ENCODE measurements around the gene MARCHF2. TPM values are rescaled to one million over a fixed set of nuclear protein-coding genes. Genes with fewer than 3 reads are reported as not detected.
A peak's percentile ranks its signal among the peaks of the same experiment; 100 is the strongest.

Gene MARCHF2
- total and polyA plus RNA-seq, 9 of the 15 experiments (the other 6 are each of a cell fraction or from before 2014, with no cell fraction given): 0.39 to 6.4 (median 2.2) TPM

GRCh38 chr19:8459520-8460270 is 46.6 kb downstream of the MARCHF2 start:
- intact Hi-C loops (cut with micrococcal nuclease): no loop called here
- FAIRE-seq: peak; percentile 26
- Histone ChIP-seq H3K9ac (ENCODE audit: insufficient read depth in 1 of 2, low read depth in 2 of 2, low read length in 2 of 2) (no peak overlapping the region), H3K4me3 (no peak overlapping the region), H3K36me3 (ENCODE audit: control insufficient read depth, insufficient read depth, low read length) (peaks cover 100% of the 10 kb centered on the region), H3K27ac (ENCODE audit: extremely low read depth, low read depth, low read length) (no peak overlapping the region), H3K27me3 (ENCODE audit: control insufficient read depth in 2 of 2, insufficient read depth in 2 of 2, low read length in 2 of 2) (no peaks in the 10 kb centered on the region), H3K4me2 (ENCODE audit: insufficient read depth, low read length) (no peak overlapping the region), H3K9me3 (replicated peaks; ENCODE audit: control insufficient read depth, insufficient read depth, low read depth, low read length) (no peaks in the 10 kb centered on the region), H4K20me1 (replicated peaks; ENCODE audit: control insufficient read depth, insufficient read depth, low read length) (peaks cover 70% of the 10 kb centered on the region), H2AFZ (ENCODE audit: low read depth, low read length) (no peak overlapping the region), H3K79me2 (ENCODE audit: control insufficient read depth, insufficient read depth, low read length) (peaks cover 94% of the 10 kb centered on the region), H3K4me1 (replicated peaks in 1 of 2; ENCODE audit: control insufficient read depth in 2 of 2, insufficient read depth in 2 of 2, low read length in 2 of 2) (no peaks in the 10 kb centered on the region; a peak in 1 of 5 replicates), H3K9me1 (ENCODE audit: control insufficient read depth, insufficient read depth, low read length) (no peaks in the 10 kb centered on the region)
- CTCF ChIA-PET (ENCODE audit: low intra/inter-chr PET ratio): no interaction called here
- in situ Hi-C loops (cut with MboI): no loop called here
- ATAC-seq: no peak
- BruUV-seq (replicated peaks): no TSS peak
- DNase-seq (ENCODE audit: extremely low read depth in 1 of 4, low spot score in 3 of 4): no peak
- 82% methylated on average over 6 of the region's 6 CpGs for WGBS (ENCODE audit: insufficient coverage, low coverage, missing lambda C conversion rate)
- POLR2A ChIA-PET: interaction anchor here (1.7 to 2.0 kb wide), 2 partner anchors 10 to 13 kb away, joined by 5 to 9 read pairs; no protein-coding TSS in a partner anchor
- TF ChIP-seq SMARCE1 (IDR thresholded peaks at IDR 0.05) (no peak), ZC3H4 (CRISPR knock-in tag; IDR thresholded peaks at IDR 0.05; ENCODE audit: borderline replicate concordance) (no peak), ZNF165 (CRISPR knock-in tag; IDR thresholded peaks at IDR 0.05; ENCODE audit: borderline replicate concordance) (no peak), HDGF (IDR thresholded peaks at IDR 0.05) (no peak), E2F5 (CRISPR knock-in tag; IDR thresholded peaks at IDR 0.05) (no peak), ZNF263 (CRISPR knock-in tag; IDR thresholded peaks at IDR 0.05; ENCODE audit: borderline replicate concordance) (no peak), SPI1 (IDR thresholded peaks at IDR 0.05; ENCODE audit: borderline replicate concordance, low read depth, low read length) (no peak), MLX (CRISPR knock-in tag; conservative IDR thresholded peaks at IDR 0.05) (no peak), ETS2 (tag; IDR thresholded peaks at IDR 0.05; ENCODE audit: borderline replicate concordance, poor library complexity, severe bottlenecking) (no peak), NBN (IDR thresholded peaks at IDR 0.05; ENCODE audit: low read depth) (no peak), ZNF239 (CRISPR knock-in tag; IDR thresholded peaks at IDR 0.05) (no peak), ZNF224 (CRISPR knock-in tag; IDR thresholded peaks at IDR 0.05) (no peak), ZNF41 (CRISPR knock-in tag; conservative IDR thresholded peaks at IDR 0.05) (no peak), SAFB2 (IDR thresholded peaks at IDR 0.05; ENCODE audit: borderline replicate concordance, low read depth, low read length, severe bottlenecking) (no peak), EHMT2 (IDR thresholded peaks at IDR 0.05) (no peak), MTA1 (IDR thresholded peaks at IDR 0.05; ENCODE audit: borderline replicate concordance) (no peak), ZNF24 (IDR thresholded peaks at IDR 0.05) (no peak)
- TF ChIP-seq, protein P1, sequence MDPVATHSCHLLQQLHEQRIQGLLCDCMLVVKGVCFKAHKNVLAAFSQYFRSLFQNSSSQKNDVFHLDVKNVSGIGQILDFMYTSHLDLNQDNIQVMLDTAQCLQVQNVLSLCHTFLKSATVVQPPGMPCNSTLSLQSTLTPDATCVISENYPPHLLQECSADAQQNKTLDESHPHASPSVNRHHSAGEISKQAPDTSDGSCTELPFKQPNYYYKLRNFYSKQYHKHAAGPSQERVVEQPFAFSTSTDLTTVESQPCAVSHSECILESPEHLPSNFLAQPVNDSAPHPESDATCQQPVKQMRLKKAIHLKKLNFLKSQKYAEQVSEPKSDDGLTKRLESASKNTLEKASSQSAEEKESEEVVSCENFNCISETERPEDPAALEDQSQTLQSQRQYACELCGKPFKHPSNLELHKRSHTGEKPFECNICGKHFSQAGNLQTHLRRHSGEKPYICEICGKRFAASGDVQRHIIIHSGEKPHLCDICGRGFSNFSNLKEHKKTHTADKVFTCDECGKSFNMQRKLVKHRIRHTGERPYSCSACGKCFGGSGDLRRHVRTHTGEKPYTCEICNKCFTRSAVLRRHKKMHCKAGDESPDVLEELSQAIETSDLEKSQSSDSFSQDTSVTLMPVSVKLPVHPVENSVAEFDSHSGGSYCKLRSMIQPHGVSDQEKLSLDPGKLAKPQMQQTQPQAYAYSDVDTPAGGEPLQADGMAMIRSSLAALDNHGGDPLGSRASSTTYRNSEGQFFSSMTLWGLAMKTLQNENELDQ (CRISPR knock-in tag; IDR thresholded peaks at IDR 0.05; ENCODE audit: borderline replicate concordance): no peak
